HG03025 (cell line): ENCODE results near the gene BMERB1.
"Not testable (repeated sequence)": the region's sequence is repeated elsewhere in the genome, so short reads cannot be mapped to it uniquely, and the experiment has no call there.

Experiments
- ATAC-seq: cut with Tn5 transposase; IDR thresholded peaks from one replicate; pipeline ENCODE4 v1.9.1; 2021; ENCODE audit warnings: mild to moderate bottlenecking, moderate library complexity; ENCODE audit not compliant: unreplicated experiment, low FRiP score

BMERB1 gene

DNA sequence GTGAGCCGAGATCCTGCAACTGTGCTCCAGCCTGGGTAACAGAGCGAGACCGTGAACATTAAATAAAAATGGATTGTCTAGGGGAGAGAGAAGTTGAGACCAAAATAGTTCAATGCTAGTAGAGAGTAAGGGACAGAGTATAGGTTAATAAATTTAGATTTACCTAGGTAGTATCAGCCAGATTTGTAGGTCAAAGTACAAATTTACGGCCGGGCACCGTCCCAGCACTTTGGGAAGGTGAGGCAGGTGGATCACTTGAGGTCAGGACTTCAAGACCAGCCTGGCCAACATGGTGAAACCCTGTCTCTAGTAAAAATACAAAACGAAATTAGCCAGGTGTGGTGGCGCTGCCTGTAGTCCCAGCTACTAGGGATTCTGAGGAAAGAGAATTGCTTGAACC, 12.2 kb upstream of the BMERB1 start:
- ATAC-seq, result no peak

DNA sequence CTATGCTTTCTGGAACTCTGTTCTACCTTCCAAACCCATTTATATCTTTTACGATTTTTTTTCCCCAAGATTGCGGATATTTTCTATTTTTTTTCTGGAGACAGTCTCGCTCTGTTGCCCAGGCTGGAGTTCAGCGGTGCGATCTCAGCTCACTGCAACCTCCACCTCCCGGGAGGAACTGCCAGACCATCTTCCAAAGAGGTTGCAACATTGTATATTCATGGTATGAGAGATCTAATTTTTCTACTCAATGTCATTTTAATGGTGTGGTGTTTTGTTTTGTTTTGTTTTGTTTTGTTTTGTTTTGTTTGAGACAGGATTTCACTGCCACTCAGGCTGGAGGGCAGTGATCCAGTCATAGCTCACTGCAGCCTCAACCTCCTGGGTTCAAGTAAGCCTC, 8.5 kb upstream of the BMERB1 start:
- no peak for ATAC-seq

DNA sequence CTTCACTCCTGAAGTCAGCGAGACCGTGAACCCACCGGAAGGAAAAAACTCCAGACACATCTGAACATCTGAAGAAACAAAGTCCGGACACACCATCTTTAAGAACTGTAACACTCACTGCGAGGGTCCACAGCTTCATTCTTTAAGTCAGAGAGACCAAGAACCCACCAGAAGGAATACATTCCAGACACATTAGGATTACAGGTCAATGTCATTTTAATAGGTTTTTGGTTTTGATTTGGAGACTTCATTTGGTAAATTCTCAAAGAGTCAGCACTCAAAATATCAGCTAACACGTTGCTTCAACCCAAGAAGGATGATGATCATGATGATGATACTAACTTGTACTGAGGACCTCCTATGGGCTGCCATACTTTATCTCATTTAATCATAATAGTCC, 7.6 kb upstream of the BMERB1 start:
- no peak for ATAC-seq

DNA sequence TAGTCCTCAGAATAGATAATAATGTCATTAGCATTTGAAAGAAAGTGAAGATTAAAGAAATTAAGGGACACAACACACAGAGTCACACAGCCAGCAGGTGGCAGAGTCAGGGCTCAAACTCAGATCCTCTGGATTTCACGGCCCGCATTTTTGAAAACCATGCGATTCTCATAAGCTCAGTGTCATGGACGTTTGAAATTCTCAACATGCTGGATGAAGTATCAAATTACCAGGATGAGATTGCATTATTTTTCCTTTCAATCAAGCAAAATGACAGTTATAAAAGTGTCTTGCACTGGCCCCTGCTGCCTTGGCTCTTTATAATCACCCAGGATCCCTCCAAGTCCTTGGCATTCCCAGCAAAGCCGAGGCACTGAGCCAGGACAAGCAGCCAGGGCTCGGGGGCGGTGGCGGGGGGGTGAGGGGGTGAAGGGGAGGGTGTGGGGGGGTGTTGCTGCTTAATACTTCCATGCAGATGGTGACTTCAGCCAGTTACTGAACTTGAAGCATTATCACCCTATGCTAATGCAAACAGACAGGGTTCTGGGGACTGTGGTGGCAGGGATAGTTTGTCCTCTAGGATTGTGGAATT, 6.6 kb upstream of the BMERB1 start:
- ATAC-seq, result no peak

DNA sequence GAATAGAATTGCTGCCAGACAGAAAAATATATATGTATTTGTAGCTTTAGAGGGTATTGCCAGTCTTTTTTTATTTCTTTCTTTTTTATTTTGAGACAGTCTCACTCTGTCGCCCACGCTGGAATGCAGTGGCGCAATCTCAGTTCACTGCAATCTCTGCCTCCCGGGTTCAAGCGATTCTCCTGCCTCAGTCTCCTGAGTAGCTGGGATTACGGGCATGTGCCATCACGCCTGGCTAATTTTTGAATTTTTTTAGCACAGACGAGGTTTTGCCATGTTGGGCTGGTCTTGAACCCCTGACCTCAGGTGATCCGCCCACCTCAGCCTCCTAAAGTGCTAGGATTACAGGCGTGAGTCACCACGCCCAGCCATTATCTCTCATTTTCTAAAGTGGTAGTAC, 3.5 kb upstream of the BMERB1 start:
- not testable (repeated sequence) for ATAC-seq

DNA sequence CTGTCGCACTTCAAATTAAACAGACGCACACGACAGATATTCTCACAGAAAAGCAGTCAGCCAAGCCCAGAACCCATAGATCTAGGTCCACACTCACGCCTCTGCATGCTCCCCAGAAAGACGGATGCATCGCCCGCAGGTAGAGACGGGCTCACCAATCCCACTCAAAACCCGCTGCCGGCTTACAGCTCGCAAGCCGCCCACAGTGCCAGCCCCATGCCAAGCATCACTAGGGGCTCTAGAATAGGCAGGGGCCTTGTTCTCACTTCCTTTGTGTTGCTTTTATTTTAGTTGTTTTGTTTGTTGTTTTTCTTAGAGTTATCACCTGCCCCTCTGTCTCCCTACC, 336 bp upstream of the BMERB1 start:
- ATAC-seq, result no peak

DNA sequence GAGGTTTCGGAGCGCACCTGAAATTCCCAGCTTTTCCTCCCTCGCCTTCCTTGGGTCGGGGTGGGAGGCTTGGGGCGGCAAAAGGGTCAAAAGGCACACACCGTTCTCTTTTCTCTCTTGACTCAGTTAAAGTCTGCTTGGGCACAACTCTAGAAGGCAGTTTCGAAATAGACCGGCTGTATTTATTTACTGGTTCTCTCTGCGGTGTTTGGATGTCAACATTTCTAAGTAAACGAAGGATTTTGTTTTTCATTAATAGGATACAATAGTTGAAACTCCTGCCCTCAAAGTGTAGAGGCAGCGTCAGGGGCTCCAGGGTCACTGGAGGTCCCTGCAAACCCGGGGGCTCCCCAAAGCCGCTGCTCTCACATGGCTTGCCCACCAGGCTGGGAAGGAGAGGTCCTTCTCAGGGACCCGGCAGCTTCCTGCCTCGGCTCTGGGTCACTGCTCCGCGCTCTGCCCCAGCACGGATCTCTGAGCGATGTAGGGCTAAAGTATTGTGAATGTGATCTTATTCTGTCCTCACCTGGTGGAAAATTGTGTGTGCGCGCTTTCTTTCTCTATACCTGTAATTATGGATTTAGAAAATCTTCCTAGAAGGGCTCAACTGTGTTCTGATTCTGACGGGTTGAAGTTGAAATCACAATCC, 952 bp downstream of the BMERB1 start:
- ATAC-seq, result no peak

DNA sequence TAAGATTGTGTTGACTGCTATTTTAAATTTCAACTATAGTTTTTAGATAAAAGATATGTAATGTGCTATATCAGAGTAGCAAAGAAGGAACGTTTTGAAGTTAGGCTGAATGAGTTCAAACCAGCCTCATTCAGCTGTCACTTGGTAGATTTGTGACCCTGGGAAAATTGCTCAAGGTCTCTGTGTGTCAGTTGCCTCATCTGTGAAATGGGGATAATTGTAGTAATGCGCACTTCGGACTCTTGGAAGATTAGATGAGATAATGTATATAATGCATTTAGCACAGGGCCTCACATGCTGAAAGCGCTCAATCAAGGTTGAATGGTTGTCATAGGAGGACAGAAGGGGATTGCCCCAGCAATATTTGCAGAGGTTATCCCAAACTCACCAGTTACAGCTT, 4.7 kb downstream of the BMERB1 start:
- no peak for ATAC-seq

DNA sequence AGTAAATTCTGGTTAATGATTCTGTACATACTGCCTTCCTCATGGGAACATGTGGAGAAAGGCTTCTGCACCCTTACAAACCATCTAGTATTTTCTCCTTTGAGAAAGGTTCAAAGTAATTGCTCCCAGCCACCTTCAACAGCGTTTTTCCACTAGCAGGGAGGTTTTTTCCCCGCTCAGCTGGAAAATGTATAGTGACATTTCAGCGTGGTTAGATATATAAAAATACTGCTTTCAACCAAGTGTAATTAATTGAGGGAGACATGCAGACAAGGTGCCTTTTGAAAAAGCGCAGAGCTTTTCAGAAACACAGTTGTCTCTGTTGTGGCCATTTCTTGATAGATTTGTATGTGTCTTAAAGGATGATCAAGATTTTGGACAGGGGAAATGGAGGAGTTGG, 5.1 kb downstream of the BMERB1 start:
- no peak for ATAC-seq

DNA sequence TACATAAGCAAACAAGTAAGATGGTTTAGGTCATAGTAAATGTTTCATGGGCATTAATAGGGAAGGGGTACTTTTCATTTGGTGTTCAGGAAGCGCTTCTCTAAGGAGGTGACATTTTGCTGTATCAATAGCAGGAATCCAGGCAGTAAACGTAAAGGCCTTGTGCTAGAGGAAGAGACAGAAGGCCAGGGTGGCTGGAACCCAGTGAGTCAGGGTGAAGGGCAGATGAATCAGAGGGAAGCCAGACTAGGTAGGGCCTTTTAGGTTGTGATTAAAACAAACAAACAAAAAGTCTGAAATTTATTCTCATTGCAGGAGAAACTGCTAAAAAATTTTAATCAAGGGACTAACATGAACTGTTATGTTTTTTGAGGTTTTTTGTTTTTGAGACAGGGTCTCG, 6.5 kb downstream of the BMERB1 start:
- no peak for ATAC-seq

DNA sequence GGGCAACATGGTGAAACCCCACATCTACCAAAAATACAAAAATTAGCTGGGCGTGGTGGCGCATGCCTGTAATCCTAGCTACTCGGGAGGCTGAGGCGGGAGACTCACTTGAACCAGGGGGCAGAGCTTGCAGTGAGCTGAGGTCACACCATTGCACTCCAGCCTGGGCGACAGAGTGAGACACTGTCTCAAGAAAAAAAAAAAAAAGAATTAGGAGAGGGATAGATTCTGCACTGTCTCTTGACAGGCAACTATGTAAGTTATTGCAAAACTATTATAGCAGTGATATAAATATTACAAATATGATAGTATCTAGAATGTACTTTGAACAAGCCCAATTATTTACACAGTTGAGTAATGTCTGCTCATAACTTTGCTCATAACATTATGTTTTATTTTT, 7.8 kb downstream of the BMERB1 start:
- ATAC-seq, result not testable (repeated sequence)

DNA sequence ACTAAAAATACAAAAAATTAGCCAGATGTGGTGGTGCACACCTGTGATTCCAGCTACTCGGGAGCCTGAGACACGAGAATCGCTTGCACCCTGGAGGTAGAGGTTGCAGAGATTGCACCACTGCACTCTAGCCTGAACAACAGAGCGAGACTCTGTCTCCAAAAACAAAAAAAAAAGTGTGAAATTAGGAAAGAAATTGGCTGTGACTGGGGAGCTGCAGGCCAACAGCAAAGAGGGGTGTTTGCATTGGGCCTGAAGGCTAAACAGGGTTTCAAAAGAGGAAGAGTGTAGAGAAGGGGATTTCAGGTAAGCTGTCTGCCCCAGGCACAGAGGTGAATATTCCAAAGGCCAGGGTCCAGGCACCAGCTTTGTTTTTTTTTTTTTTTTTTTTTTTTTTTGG, 9.4 kb downstream of the BMERB1 start:
- ATAC-seq, result no peak

DNA sequence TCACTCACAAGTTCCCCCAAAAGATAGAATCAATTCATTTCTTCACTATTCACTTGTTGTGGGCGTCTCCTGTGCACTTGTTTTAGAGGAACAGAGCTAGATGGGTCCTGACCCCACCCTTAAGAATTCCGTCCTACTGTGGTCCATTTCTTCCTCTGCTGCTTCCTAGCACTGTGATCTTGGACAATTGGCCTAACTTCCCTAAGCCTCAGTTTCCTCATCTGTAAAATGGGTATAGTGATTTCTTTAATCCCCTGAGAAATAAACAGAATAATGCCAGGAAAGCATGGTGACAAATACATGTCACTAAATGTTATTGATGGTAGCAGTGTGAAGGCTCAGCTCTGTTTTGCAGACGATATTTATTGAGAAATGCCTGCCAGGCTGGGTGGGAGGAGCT, 9.9 kb downstream of the BMERB1 start:
- ATAC-seq, result no peak

DNA sequence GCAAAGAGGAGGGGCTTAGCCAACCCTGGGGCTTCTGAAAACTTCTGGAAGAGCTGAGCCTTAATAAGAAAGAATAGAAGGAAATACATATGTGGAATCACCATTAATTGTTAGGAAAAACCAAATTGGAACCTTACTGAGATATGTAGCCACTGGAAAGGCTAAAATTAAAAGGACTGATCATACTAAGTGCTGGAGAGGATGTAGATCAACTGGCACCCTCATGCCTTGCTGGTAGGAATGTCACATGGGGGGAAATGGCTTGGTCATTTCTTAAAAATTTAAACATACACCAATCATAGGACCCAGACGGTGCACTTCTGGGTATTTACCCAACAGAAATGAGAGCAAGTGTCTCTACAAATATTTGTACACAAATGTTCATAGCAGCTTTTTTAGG, 11.1 kb downstream of the BMERB1 start:
- no peak for ATAC-seq

DNA sequence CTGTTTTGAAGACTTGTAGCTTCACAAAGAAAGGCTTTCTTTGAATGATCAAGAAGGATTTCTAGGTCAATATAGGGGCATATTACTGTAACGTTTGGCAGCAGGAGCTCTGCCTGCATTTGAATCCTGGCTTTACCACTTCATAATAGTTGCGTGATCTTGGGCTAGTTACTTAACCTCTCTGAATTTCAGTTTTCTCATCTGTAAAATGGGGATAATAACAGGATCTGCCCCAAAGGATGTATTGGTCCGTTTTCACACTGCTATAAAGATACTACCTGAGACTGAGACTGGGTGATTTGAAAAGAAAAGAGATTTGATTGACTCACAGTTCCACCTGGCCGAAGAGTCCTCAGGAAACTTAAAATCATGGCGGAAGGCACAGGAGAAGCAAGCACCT, 12.5 kb downstream of the BMERB1 start:
- no peak for ATAC-seq

DNA sequence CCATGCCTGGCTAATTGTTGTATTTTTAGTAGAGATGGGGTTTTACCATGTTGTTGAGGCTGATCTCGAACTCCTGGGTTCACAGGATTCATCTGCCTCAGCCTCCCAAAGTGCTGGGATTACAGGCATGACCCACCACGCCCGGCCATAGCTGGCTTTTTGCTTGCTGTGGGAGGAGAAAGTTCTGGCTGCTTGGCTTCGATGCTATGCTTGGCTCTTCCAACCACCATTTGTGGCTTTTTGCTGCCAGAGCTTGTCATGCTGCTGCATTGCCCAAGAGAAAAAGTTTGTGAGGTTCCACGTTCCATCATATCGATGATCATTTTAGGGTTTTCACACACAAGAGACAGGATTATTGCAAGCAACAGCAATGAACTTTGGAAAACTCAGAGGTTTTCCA, 16.2 kb downstream of the BMERB1 start:
- no peak for ATAC-seq

DNA sequence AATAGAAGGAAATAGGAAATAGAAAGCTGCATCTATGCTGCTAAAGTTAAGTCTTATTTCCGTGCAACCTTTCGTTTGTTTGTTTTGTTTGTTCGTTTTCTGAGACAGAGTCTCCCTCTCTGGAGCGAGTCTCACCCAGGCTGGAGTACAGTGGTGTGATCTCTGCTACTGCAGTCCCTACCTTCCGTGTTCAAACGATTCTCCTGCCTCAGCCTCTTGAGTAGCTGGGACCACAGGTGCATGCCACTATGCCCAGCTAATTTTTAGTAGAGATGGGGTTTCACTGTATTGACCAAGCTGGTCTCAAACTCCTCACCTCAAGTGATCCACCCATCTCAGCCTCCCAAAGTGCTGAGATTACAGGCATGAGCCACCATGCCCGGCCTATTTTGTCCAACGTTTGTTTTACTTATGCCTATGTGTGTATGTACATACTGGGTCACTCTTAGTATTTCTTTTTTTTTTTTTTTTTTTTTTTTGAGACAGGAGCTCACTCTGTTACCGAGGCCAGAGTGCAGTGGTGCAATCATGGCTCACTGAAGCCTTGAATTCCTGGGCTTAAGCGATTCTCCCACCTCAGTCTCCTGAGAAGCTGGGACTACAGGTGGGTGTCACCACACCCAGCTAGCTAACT, 16.8 kb downstream of the BMERB1 start:
- ATAC-seq, result no peak

DNA sequence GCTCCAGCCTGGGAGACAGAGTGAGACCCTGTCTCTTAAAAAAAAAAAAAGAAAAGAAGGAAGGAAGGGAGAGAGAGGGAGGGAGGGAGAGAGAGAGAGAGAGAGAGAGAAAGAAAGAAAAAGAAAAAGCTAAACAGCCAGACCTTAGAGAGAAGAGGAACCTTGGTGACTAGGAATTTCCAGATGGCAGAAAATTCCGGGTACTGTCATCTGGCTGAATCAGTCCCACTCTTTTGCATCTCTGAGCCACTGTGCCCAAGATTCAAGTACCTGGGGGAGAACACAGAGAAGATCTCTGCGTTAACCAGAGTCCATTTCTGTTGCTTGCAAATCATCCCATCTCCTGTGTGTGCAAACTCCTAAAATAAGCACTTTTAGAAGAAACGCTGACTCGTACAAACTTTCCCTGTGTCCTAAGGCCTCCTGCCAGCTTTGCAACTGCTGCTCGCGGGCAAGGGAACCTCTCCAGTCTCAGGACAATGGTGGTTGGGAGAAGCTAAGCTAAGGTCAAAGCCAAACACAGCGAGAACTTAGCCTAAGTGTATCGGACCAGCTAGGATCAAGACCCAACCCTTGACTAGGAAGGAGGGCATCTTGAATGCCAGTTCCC, 18.0 kb downstream of the BMERB1 start:
- no peak for ATAC-seq

DNA sequence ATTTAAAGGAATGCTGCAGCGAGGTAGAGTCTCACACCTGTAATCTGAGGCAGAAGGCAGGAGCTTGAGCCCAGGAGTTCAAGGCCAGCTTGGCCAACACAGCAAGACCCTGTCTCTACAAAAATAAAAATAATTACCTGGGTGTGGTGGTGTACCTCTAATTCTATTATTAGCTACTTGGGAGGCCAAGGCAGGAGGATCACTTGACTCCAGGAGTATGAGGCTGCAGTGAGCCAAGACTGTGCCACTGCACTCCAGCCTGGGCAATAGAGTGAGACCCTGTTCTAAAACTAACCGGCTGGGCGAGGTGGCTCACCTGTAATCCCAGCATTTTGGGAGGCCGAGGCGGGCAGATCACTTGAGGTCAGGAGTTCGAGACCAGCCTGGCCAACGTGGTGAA, 18.9 kb downstream of the BMERB1 start:
- not testable (repeated sequence) for ATAC-seq

DNA sequence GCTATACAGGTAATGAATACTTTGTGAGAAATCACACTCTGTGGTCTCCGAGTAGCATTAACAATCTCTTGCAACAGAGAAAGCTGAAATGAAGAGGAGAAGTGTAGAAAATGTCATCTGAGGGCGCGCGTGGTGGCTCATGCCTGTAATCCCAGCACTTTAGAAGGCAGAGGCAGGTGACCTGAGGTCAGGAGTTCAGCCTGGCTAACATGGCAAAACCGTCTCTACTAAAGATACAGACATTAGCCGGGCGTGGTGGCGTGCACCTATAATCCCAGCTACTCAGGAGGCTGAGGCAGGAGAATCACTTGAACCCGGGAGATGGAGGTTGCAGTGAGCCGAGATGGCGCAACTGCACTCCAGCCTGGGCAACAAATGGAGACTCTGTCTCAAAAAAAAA, 20.5 kb downstream of the BMERB1 start:
- ATAC-seq, result not testable (repeated sequence)

DNA sequence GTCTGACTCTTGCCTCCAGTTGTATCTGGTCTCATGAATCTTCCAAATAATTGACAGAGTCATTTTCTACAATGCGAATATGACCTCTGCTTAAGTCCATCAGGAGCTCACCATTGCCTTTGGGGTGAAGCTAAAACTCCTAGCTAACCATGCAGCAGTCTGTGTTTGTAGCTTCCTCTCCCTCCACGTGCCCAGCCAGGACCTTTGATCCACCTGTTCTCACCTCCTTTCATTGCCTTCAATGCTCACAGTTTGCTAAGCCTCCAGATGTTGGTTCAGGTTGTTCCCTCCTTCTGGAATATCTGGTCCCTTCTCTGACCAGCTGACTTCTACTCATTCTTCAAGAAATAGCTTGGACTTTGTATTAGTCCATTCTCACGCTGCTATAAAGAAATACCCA, 23.0 kb downstream of the BMERB1 start:
- ATAC-seq, result no peak

DNA sequence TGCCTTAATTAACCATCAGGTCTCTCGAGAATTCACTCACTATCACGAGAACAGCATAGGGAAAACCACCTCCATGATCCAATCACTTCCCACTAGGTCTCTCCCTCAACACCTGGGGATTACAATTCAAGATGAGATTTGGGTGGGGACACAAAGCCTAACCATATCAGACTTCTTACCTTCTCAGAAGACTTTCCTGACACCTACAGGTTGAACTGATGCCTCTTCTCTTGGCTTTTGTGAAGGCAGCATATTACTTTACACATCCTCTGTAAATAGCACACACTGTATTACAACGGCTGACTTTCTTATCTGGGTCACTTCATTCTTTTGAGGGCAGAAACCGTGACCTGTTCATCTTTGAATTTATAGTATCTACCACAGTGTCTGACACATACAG, 23.6 kb downstream of the BMERB1 start:
- no peak for ATAC-seq
